Keratinocyte (primary cell): ENCODE data around the gene NEK10. TPM values are rescaled to one million over a fixed set of nuclear protein-coding genes. Genes with fewer than 3 reads are reported as not detected.

Source experiments
- DNase-seq: peaks from one replicate; pipeline ENCODE4 v3.0.0-alpha.2; 2011; ENCODE audit warnings: low read depth, missing footprints, low spot score
- FAIRE-seq: peaks from 2 replicates; lab custom pipeline; 2011; peaks lifted over from hg19 to GRCh38; lab: Jason Lieb, UNC
- H2AFZ ChIP-seq: 2 replicates; pipeline ENCODE4 v1.6.0; 2012; ENCODE audit warnings: low read length, control low read depth, inconsistent platforms; ENCODE audit not compliant: control insufficient read depth
- H3K27ac ChIP-seq: 2 replicates; pipeline ENCODE4 v1.5.1; 2011; ENCODE audit warnings: low read length; ENCODE audit not compliant: control insufficient read depth, insufficient read depth
- H3K27me3 ChIP-seq: 3 replicates; pipeline ENCODE4 v1.6.0; 2011; ENCODE audit warnings: low read length; ENCODE audit not compliant: control insufficient read depth, insufficient read depth; ENCODE audit errors: extremely low read depth
- H3K36me3 ChIP-seq, 2 experiments: 2 replicates in 1 of 2; 3 replicates in 1 of 2; pipeline ENCODE4 v1.5.1; 2011; ENCODE audit warnings: low read length in 2 of 2, mild to moderate bottlenecking in 1 of 2; ENCODE audit not compliant: control insufficient read depth in 2 of 2, insufficient read depth in 2 of 2; ENCODE audit errors: extremely low read depth in 1 of 2
- H3K4me1 ChIP-seq: 3 replicates; pipeline ENCODE4 v1.5.1; 2011; ENCODE audit warnings: low read length; ENCODE audit not compliant: control insufficient read depth, insufficient read depth; ENCODE audit errors: extremely low read depth
- H3K4me2 ChIP-seq: 3 replicates; pipeline ENCODE4 v1.6.0; 2011; ENCODE audit warnings: low read depth, low read length; ENCODE audit not compliant: control insufficient read depth, insufficient read depth; ENCODE audit errors: extremely low read depth
- H3K4me3 ChIP-seq, 3 experiments: fragments of 200-600 bp in 1 of 3; sonication (generic) in 1 of 3; 2 replicates in 2 of 3; 3 replicates in 1 of 3; pipeline ENCODE4 v1.5.1; 2011 to 2016; ENCODE audit warnings: low read length in 3 of 3, mild to moderate bottlenecking in 3 of 3, control low read depth in 2 of 3, inconsistent platforms in 1 of 3, low read depth in 1 of 3, mixed read lengths in 1 of 3, mixed run types in 1 of 3, moderate library complexity in 1 of 3; ENCODE audit not compliant: control insufficient read depth in 2 of 3, insufficient read depth in 2 of 3; ENCODE audit errors: extremely low read depth in 1 of 3
- H3K79me2 ChIP-seq: 2 replicates; pipeline ENCODE4 v1.6.0; 2012; ENCODE audit warnings: low read length; ENCODE audit not compliant: control insufficient read depth, insufficient read depth
- H3K9ac ChIP-seq: 3 replicates; pipeline ENCODE4 v1.6.0; 2011; ENCODE audit warnings: low read length; ENCODE audit not compliant: control insufficient read depth, insufficient read depth; ENCODE audit errors: extremely low read depth
- H3K9me1 ChIP-seq: 3 replicates; pipeline ENCODE4 v1.6.0; 2011; ENCODE audit warnings: low read length; ENCODE audit not compliant: control insufficient read depth, insufficient read depth; ENCODE audit errors: extremely low read depth
- H3K9me3 ChIP-seq: 2 replicates; pipeline ENCODE4 v1.5.1; 2012; ENCODE audit warnings: low read depth, low read length; ENCODE audit not compliant: control insufficient read depth
- H4K20me1 ChIP-seq: 3 replicates; pipeline ENCODE4 v1.6.0; 2011; ENCODE audit warnings: low read length; ENCODE audit not compliant: control insufficient read depth, insufficient read depth; ENCODE audit errors: extremely low read depth
- EZH2 ChIP-seq: IDR thresholded peaks from one replicate; pipeline ENCODE4 v1.6.1; 2012; ENCODE audit warnings: inconsistent platforms, mild to moderate bottlenecking, low read length, moderate library complexity
- dilution Hi-C: fragments of 300-500 bp; cut with MboI; formaldehyde crosslinking; loops from one replicate; pipeline ENCODE4 v1.7.0; 2020; ENCODE audit warnings: low sequenced_read_pairs; ENCODE audit not compliant: extremely low pct_ligation_motif_present
- polyA plus RNA-seq, 5 experiments: library from polyadenylated mRNA; depleted of rRNA in 3 of 5; stranded (reverse) in 3 of 5; stranded (forward) in 1 of 5; unstranded in 1 of 5; fragments of >200 nt; gene quantifications; 1 replicate in 1 of 5; 2 replicates in 3 of 5; 3 replicates in 1 of 5; pipeline versions ENCODE4 v1.2.1 to v1.2.3, GENCODE V29; 2011 to 2012; ENCODE audit warnings: missing spikeins in 2 of 5, low read depth in 1 of 5, low replicate concordance in 1 of 5
- TF ChIP-seq, protein P1 (sequence below), 3 experiments: IDR thresholded peaks in 1 of 3; conservative IDR thresholded peaks in 1 of 3; optimal IDR thresholded peaks in 1 of 3; 2 replicates in 2 of 3; 3 replicates in 1 of 3; pipeline versions ENCODE3 to v1.5.1; 2011; ENCODE audit warnings: low read length in 3 of 3, mild to moderate bottlenecking in 3 of 3, moderate library complexity in 2 of 3, control low read depth in 1 of 3, inconsistent platforms in 1 of 3; ENCODE audit not compliant: insufficient read depth in 2 of 3; ENCODE audit errors: extremely low read depth in 1 of 3

Gene NEK10
- polyA plus RNA-seq, 1 donor (not counting 4 experiments of a cell fraction or from before 2014, with no cell fraction given), result 0.98 TPM

DNA sequence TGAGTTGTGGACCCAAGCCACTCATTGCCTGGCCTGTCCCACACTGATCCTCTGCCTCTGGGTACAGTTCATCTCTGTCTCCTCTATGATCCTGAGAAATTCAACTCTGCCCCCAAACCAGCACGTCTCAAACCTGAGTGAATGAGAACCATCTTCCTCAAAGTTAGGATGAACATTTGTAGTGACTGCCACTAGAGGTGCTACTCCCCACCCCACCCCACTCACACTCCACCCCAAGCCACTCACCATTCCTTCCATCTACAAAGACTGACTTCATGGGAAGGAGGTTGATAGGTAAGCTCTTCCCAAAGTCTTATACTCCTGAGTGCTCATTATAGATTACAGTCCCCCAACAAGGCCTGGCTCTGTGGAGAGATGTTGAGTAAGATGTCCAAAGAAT is 43.8 kb downstream of the NEK10 start:
- FAIRE-seq (no peak), DNase-seq (no peak)
- dilution Hi-C loops, result no loop called here
- H3K27me3 ChIP-seq, result no peaks in the 10 kb centered on the region
- H3K9me3 ChIP-seq, result no peaks in the 10 kb centered on the region
- H3K4me3 ChIP-seq, result no peak overlapping the region
- H3K27ac ChIP-seq, result no peak overlapping the region
- no peak overlapping the region for H3K9ac ChIP-seq
- H3K4me2 ChIP-seq, result no peak overlapping the region
- H2AFZ ChIP-seq, result no peak overlapping the region
- H3K36me3 ChIP-seq, result no peaks in the 10 kb centered on the region
- no peaks in the 10 kb centered on the region for H4K20me1 ChIP-seq
- no peaks in the 10 kb centered on the region for H3K9me1 ChIP-seq
- H3K79me2 ChIP-seq, result no peaks in the 10 kb centered on the region
- TF ChIP-seq EZH2, result no peak
- TF ChIP-seq, protein P1, sequence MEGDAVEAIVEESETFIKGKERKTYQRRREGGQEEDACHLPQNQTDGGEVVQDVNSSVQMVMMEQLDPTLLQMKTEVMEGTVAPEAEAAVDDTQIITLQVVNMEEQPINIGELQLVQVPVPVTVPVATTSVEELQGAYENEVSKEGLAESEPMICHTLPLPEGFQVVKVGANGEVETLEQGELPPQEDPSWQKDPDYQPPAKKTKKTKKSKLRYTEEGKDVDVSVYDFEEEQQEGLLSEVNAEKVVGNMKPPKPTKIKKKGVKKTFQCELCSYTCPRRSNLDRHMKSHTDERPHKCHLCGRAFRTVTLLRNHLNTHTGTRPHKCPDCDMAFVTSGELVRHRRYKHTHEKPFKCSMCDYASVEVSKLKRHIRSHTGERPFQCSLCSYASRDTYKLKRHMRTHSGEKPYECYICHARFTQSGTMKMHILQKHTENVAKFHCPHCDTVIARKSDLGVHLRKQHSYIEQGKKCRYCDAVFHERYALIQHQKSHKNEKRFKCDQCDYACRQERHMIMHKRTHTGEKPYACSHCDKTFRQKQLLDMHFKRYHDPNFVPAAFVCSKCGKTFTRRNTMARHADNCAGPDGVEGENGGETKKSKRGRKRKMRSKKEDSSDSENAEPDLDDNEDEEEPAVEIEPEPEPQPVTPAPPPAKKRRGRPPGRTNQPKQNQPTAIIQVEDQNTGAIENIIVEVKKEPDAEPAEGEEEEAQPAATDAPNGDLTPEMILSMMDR (optimal IDR thresholded peaks at IDR 0.05 in 1 of 3, IDR thresholded peaks at IDR 0.05 in 1 of 3, conservative IDR thresholded peaks at IDR 0.05 in 1 of 3; ENCODE audit: extremely low read depth in 1 of 3, insufficient read depth in 2 of 3, low read length in 3 of 3), result peak in 2 of 3 experiments; percentile 19 to 36
- H3K4me1 ChIP-seq, result peaks cover 3% of the 10 kb centered on the region

GRCh38 chr3:27324686-27325085 is 44.5 kb downstream of the NEK10 start:
- Histone ChIP-seq H3K27me3 (no peaks in the 10 kb centered on the region), H3K9ac (no peak overlapping the region), H3K27ac (no peak overlapping the region), H3K9me1 (no peaks in the 10 kb centered on the region), H4K20me1 (no peaks in the 10 kb centered on the region), H3K9me3 (no peaks in the 10 kb centered on the region), H3K4me1 (peaks cover 3% of the 10 kb centered on the region), H3K79me2 (no peaks in the 10 kb centered on the region), H3K36me3 (no peaks in the 10 kb centered on the region), H2AFZ (no peak overlapping the region), H3K4me2 (no peak overlapping the region), H3K4me3 (no peak overlapping the region)
- dilution Hi-C loops, result no loop called here
- no peak for TF ChIP-seq EZH2
- TF ChIP-seq, protein P1 (optimal IDR thresholded peaks at IDR 0.05 in 1 of 3, IDR thresholded peaks at IDR 0.05 in 1 of 3, conservative IDR thresholded peaks at IDR 0.05 in 1 of 3; ENCODE audit: extremely low read depth in 1 of 3, insufficient read depth in 2 of 3, low read length in 3 of 3), result no peak
- DNase-seq (no peak), FAIRE-seq (no peak)
